HG03039 (cell line): ENCODE results near the gene FRS2.

Experiments
- ATAC-seq: cut with Tn5 transposase; IDR thresholded peaks from one replicate; pipeline ENCODE4 v1.9.1; 2021; ENCODE audit warnings: mild to moderate bottlenecking, moderate library complexity; ENCODE audit not compliant: unreplicated experiment

FRS2 gene

GRCh38 chr12:69464428-69464827, 5.8 kb upstream of the FRS2 start:
- no peak for ATAC-seq

- ATAC-seq, result no peak
Measured at GRCh38 chr12:69466867-69467266, 3.3 kb upstream of the FRS2 start.

GRCh38 chr12:69467366-69467765, 2.8 kb upstream of the FRS2 start:
- no peak for ATAC-seq

- ATAC-seq, result no peak
Measured at GRCh38 chr12:69468237-69469026, 1.8 kb upstream of the FRS2 start.

GRCh38 chr12:69469854-69470188, 367 bp upstream of the FRS2 start:
- ATAC-seq, result no peak

GRCh38 chr12:69471076-69471430, 865 bp downstream of the FRS2 start:
- ATAC-seq, result no peak

- ATAC-seq, result no peak
Measured at GRCh38 chr12:69471667-69472385, 1.6 kb downstream of the FRS2 start.

GRCh38 chr12:69473262-69473661, 3.1 kb downstream of the FRS2 start:
- ATAC-seq, result no peak

- ATAC-seq, result no peak
Measured at GRCh38 chr12:69474456-69474855, 4.3 kb downstream of the FRS2 start.

GRCh38 chr12:69475237-69475975, 5.2 kb downstream of the FRS2 start:
- ATAC-seq, result no peak

GRCh38 chr12:69476276-69477017, 6.3 kb downstream of the FRS2 start:
- no peak for ATAC-seq

GRCh38 chr12:69479675-69480074, 9.5 kb downstream of the FRS2 start:
- ATAC-seq, result no peak

- no peak for ATAC-seq
Measured at GRCh38 chr12:69480698-69481097, 10.5 kb downstream of the FRS2 start.

- no peak for ATAC-seq
Measured at GRCh38 chr12:69481133-69481532, 10.9 kb downstream of the FRS2 start.

GRCh38 chr12:69483700-69484099, 13.5 kb downstream of the FRS2 start:
- ATAC-seq, result no peak

- ATAC-seq, result no peak
Measured at GRCh38 chr12:69484428-69484827, 14.2 kb downstream of the FRS2 start.

- no peak for ATAC-seq
Measured at GRCh38 chr12:69490920-69491643, 20.9 kb downstream of the FRS2 start.

- ATAC-seq, result no peak
Measured at GRCh38 chr12:69492739-69493138, 22.6 kb downstream of the FRS2 start.

- ATAC-seq, result no peak
Measured at GRCh38 chr12:69495071-69495470, 24.9 kb downstream of the FRS2 start.

GRCh38 chr12:69497308-69498026, 27.3 kb downstream of the FRS2 start:
- ATAC-seq, result peak; percentile 93
